Erythroblast (primary cell): ENCODE data around the gene ARRDC2.

Experiments
- GATA1 ChIP-seq: IDR thresholded peaks from 2 replicates; pipeline ENCODE4 v1.6.1; 2011; ENCODE audit warnings: low read depth, mild to moderate bottlenecking, control low read depth, low read length, moderate library complexity
- POLR2A ChIP-seq: IDR thresholded peaks from 2 replicates; pipeline ENCODE4 v1.6.1; 2011; ENCODE audit warnings: mild to moderate bottlenecking, low read length

- TF ChIP-seq POLR2A (no peak), GATA1 (no peak)
These were observed 43.9 kb upstream of the ARRDC2 start for GRCh38 chr19:17963936-17964691.
